Panc1 (cell line): ENCODE measurements around the gene LRIG2. TPM values are rescaled to one million over a fixed set of nuclear protein-coding genes. Genes with fewer than 3 reads are reported as not detected.

Experiments
- ATAC-seq: fragments of 200-7000 bp; cut with Tn5 transposase; 2 replicates; pipeline ENCODE4 v1.9.1; 2020; ENCODE audit warnings: mild to moderate bottlenecking, moderate library complexity
- BruUV-seq: library from RNA; stranded (reverse); fragments of 400-500 nt; replicated peaks from 2 replicates; lab custom pipeline; 2021; lab: Mats Ljungman, UMichigan
- CTCF ChIA-PET: fragments of 300-600 bp; sonication (Branson Sonifier 250); formaldehyde crosslinking; loops from one replicate; lab custom pipeline; 2022; ENCODE audit warnings: antibody characterized with exemption; lab: Charles Lee
- POLR2A ChIA-PET: fragments of 300-600 bp; sonication (Branson Sonifier 250); formaldehyde crosslinking; loops from one replicate; lab custom pipeline; 2022; ENCODE audit warnings: antibody characterized with exemption; lab: Charles Lee
- DNase-seq: peaks from one replicate; pipeline ENCODE4 v3.0.0-alpha.2; 2010; ENCODE audit warnings: low read depth, low spot score
- H3K27ac ChIP-seq: 2 replicates; pipeline ENCODE4 v1.5.1; 2011; ENCODE audit warnings: mild to moderate bottlenecking, low read length, inconsistent platforms
- H3K27me3 ChIP-seq: fragments of 200-500 bp; sonication (Bioruptor generic); 2 replicates; pipeline ENCODE4 v1.6.0; 2014; ENCODE audit warnings: low read length, inconsistent platforms; ENCODE audit not compliant: control insufficient read depth, insufficient read depth
- H3K36me3 ChIP-seq: fragments of 200-500 bp; sonication (Bioruptor generic); 2 replicates; pipeline ENCODE4 v1.5.1; 2014; ENCODE audit warnings: inconsistent platforms, mild to moderate bottlenecking, low read length, moderate library complexity; ENCODE audit not compliant: control insufficient read depth, insufficient read depth
- H3K4me1 ChIP-seq: 2 replicates; pipeline ENCODE4 v1.5.1; 2011; ENCODE audit warnings: inconsistent platforms, mild to moderate bottlenecking, low read length, moderate library complexity; ENCODE audit not compliant: control insufficient read depth, insufficient read depth
- H3K4me3 ChIP-seq, 2 experiments: 2 replicates each; pipeline ENCODE4 v1.5.1; 2011 to 2012; ENCODE audit warnings: low read depth in 2 of 2, low read length in 2 of 2, mild to moderate bottlenecking in 2 of 2, inconsistent platforms in 1 of 2, moderate library complexity in 1 of 2
- H3K9me3 ChIP-seq: fragments of 200-500 bp; sonication (Bioruptor generic); 2 replicates; pipeline ENCODE4 v1.5.1; 2014; ENCODE audit warnings: low read depth, mild to moderate bottlenecking, inconsistent platforms, low read length, moderate library complexity; ENCODE audit not compliant: control insufficient read depth, insufficient read depth
- CTCF ChIP-seq: fragments of 450-650 bp; IDR thresholded peaks from 2 replicates; pipeline ENCODE4 v1.5.1; 2017; ENCODE audit warnings: mild to moderate bottlenecking
- POLR2AphosphoS5 ChIP-seq: IDR thresholded peaks from 2 replicates; pipeline ENCODE4 v1.6.1; 2012; ENCODE audit warnings: mild to moderate bottlenecking, low read depth, low read length, moderate library complexity
- REST ChIP-seq, 2 experiments: IDR thresholded peaks; 2 replicates each; pipeline ENCODE4 v1.6.1; 2011 to 2012; ENCODE audit warnings: low read depth in 2 of 2, control low read depth in 1 of 2, low read length in 1 of 2, mild to moderate bottlenecking in 1 of 2, moderate library complexity in 1 of 2; ENCODE audit not compliant: insufficient read depth in 1 of 2
- SIN3A ChIP-seq: IDR thresholded peaks from 2 replicates; pipeline ENCODE4 v1.6.1; 2012; ENCODE audit warnings: low read depth, mild to moderate bottlenecking, low read length, moderate library complexity, borderline replicate concordance; ENCODE audit not compliant: insufficient read depth
- TCF7L2 ChIP-seq: IDR thresholded peaks from 2 replicates; pipeline ENCODE4 v1.6.1; 2011; ENCODE audit warnings: mild to moderate bottlenecking, low read depth, low read length, inconsistent platforms
- in situ Hi-C: cut with HindIII; loops from 2 replicates; pipeline ENCODE4 v1.10.0; 2016; ENCODE audit warnings: low sequenced_read_pairs, low pct_unique_long_range_greater_than_20kb
- intact Hi-C: fragments of 100-400 bp; cut with micrococcal nuclease; formaldehyde crosslinking; loops from one replicate; pipeline ENCODE4 v1.10.0; 2022; ENCODE audit not compliant: unreplicated experiment
- total RNA-seq: library from RNA; stranded (reverse); gene quantifications from one replicate; pipeline ENCODE4 v1.2.1, GENCODE V29; 2021; ENCODE audit not compliant: unreplicated experiment

LRIG2 gene
- total RNA-seq, 1 experiment from 2014 or later: 8.9 TPM

GRCh38 chr1:113048064-113048463 lies 24.9 kb upstream of the LRIG2 start:
- DNase-seq: no peak
- Histone ChIP-seq H3K36me3 (no peaks in the 10 kb centered on the region), H3K4me3 (no peak overlapping the region), H3K27ac (no peak overlapping the region), H3K4me1 (no peaks in the 10 kb centered on the region), H3K27me3 (no peaks in the 10 kb centered on the region), H3K9me3 (no peaks in the 10 kb centered on the region)
- in situ Hi-C loops: no loop called here
- POLR2A ChIA-PET: no interaction called here
- intact Hi-C loops: loop anchor here (10.0 kb wide), 2 partner anchors 93 to 243 kb away; partner anchors contain the start of gene SLC16A1
- CTCF ChIA-PET: no interaction called here
- TF ChIP-seq REST (IDR thresholded peaks at IDR 0.05; ENCODE audit: insufficient read depth in 1 of 2, low read depth in 2 of 2, low read length in 1 of 2): no peak
- no peak for TF ChIP-seq POLR2AphosphoS5
- no peak for TF ChIP-seq SIN3A
- BruUV-seq: no TSS peak
- no peak for ATAC-seq

- TF ChIP-seq REST (IDR thresholded peaks at IDR 0.05; ENCODE audit: insufficient read depth in 1 of 2, low read depth in 2 of 2, low read length in 1 of 2) (no peak), SIN3A (no peak), POLR2AphosphoS5 (no peak), TCF7L2 (no peak), CTCF (no peak)
- ChIA-PET POLR2A (no interaction called here), CTCF (no interaction called here)
- no peak overlapping the region for H3K4me3 ChIP-seq
- ATAC-seq (no peak), DNase-seq (no peak)
- no peaks in the 10 kb centered on the region for H3K27me3 ChIP-seq
- no peak overlapping the region for H3K27ac ChIP-seq
- H3K4me1 ChIP-seq: no peaks in the 10 kb centered on the region
- no TSS peak for BruUV-seq
- no peaks in the 10 kb centered on the region for H3K9me3 ChIP-seq
- in situ Hi-C loops: no loop called here
- H3K36me3 ChIP-seq: no peaks in the 10 kb centered on the region
- intact Hi-C loops: no loop called here
Observed at GRCh38 chr1:113053344-113054126, 19.5 kb upstream of the LRIG2 start.
